Activated CD8-positive, alpha-beta memory T cell treated with anti-CD3 and anti-CD28 coated beads, Interleukin-2, amount 50 U/mL, for 24 hours (primary cell): ENCODE measurements around the gene PDE4D.

ENCODE experiments used
- DNase-seq: peaks from one replicate; pipeline ENCODE4 v3.0.0-alpha.2; 2020; ENCODE audit errors: extremely low read depth

PDE4D gene

DNA sequence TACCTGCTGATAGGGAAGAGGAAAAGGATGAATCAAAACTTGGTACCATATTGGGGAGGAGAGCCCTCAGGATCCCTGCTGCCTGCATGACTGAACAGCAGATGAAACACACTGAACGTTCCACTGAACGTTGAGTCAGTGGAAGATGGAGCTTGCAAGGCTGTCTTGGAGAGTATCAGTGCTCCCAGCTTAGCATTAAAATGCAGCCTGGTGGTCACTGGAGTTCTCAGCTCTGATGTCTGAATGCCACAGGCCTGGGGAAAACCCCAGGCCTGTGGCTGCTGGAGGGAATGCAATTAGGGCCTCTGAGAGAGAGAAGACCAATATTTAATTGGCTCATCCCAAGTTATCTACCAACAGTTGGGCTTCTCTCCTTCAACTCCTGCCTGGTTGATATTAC lies 54.5 kb downstream of the PDE4D start:
- no peak for DNase-seq

DNA sequence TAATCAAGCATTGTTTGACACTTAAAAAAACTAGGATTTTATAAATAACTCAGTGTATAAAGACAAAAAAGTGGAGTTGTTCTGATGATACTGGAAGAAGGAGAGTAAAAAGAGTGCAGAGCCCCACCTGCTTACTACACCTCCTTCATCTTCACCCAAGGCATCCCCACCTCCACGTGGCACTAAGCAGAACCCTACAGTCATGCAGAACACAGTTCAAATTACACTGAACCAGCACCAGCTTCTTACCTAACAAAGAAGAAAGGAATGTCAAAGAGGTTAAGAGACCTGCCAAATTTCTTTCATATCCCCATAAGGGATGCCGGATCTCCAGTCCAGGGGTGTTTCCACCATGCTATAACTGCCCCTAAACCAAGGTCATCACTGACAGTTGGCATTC lies 55.5 kb downstream of the PDE4D start:
- no peak for DNase-seq

DNA sequence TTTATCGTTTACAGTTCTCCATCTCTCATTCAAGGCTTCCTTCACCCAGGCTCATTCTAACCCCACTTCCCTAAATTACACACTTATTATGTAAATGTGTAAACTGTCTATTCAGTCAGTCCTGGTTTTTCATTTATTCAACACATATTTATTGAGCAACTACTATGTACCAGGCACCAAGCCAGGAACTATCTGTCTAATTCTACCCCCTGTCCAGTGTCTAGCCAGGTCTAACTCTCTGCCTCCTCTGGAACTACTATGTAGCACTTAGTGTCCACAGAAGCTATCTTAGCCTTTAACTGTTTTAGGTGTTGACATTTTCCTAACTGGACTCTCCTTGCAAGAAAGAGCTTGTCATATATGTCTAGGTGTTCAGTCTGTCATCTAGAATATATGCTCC lies 56.5 kb downstream of the PDE4D start:
- DNase-seq: no peak

DNA sequence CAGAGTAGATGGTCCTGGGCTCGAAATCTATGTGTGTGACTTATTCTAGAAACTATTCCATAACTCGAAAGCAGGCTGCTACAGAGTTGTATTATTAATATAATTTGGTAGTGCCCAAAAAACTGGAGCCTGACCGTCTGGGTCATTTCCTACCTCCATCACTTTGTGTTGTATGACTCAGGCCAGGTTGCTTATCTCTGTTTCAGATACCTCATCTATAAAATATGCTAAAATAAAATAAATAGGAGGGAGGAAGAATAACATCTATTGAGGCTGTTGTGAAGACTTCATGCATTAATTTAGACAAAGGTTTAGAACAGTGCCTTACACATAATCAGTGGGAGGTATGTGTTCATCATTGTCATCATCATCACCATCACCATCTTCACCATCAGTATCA lies 57.7 kb downstream of the PDE4D start:
- no peak for DNase-seq

DNA sequence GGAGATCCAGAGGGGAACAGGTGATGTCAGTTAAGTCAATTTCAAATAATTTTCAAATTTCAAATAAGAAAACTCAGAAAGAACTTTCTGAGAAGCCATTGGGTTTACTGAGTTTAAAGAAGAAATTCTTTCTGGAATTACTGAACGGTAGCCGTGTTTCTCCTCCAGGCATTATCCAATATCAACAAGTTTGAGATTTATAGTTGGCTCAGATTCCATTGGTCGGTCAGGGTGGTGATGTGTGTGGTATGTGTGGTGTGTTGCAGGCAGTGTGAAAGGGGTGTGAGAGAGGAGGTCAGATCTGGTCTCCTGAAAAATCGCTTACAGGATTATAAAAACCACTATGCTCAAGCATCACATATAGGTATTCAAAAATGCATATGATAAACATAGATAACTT lies 60.1 kb downstream of the PDE4D start:
- DNase-seq: no peak

DNA sequence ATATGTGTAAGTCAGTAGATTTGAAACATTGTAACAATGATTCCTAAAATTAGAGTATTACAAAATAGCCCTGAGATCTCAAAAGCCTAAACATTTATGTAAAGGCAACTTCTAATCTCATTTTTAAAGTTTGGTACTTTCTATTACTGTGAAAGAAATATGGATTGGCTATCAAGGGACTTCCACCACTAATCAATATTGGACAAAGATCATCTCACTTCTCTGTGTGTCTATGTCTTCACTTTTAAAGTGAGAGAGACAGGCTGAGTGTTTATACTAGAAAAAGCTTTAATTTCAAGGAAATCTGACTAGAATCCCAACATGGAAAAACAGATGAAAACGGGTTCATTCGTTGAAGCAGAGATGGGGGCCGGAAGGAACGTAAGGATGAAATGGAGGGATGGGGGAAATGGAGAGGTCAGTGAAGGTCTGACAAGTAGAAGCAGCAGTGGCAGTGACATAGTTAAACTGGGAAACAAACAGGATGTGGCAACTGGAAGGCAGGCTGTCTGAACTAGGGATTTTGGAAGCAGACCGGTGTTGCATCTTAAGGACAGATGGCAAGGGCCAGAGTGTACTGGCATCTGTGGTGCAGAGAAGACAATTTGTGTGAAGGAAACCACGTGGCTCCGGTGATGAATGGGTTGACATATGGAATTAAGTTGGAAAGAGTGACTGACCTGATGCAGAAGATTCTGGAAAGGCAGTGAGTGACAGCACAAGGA lies 60.8 kb downstream of the PDE4D start:
- DNase-seq: no peak

DNA sequence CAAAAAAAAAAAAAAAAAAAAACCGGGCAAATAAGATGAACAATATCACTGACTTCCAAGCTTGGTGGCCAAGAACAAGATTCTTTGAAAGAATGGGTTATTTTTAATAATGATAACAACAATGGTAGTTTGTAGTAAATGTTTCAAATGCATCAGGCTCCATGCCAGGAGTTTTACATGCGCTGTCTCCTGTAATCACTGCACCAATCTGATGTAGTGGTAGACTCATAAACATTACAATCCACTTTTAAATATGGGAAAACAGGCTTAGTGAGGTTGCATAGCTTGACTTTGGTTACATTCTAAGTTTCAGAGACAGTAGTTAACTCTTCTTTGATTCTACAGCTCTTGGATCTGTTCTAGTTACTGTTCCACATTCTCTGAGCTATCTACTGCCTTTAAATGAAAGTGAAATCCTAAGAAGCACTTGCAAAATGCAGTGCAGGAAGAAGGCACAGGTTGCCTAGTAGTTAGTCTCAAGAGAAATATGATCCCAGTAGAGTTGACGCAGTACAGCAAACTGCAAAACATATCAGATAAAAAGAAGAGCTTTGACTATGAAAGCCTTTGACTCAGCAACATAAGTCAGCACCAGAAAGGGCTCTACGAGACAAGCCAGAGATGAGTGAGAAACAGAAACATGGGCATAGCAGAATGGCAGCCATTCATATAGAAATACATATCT lies 62.1 kb downstream of the PDE4D start:
- no peak for DNase-seq

DNA sequence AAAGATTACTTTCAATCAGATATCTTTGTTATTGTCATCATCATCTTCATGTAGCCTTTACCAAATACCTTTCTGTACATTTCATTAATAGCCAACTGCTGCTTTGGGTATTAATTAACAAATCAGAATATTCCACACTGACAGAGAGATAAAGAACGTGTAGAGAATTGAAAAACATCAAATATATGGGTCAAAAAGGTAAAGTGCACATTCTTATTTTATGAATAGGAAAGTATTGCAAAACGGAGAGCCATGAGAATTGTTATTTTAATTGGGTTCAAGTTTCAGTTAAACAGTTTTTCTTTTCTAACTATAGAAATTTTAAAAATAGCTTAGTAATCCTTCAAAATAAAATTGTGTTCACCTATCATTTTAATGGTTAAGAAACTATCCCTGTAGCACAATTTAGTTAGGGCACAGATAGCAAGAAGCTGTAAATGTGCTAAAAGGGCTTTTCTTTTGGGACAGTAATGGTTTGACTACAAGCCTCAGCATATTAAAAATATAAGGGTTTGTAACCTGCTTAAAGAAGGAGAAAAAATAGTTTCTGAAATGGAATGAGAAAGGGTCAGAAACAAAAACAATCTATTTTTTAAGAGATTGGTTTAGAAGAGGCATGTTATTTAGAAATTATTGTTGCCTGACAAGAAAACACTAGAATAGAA lies 62.9 kb downstream of the PDE4D start:
- no peak for DNase-seq

DNA sequence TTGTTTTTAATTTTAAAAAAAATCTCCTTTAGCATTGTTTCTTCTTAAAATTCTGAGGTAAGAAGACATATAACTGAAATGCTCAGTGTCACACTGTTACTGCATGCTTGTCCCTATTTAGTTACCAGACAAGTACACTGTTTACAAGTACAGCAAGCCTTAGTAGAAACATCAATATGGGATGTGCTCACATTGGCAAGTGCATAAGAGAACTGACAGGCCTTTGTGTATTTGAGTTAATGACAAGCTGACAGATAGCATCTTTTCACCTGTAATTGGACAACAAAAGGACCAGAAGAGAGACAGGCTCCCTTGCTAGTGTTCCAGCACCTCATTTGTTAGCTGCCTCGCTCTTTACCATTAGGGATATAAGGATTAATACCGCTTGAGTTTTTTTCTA lies 63.6 kb downstream of the PDE4D start:
- DNase-seq: no peak

DNA sequence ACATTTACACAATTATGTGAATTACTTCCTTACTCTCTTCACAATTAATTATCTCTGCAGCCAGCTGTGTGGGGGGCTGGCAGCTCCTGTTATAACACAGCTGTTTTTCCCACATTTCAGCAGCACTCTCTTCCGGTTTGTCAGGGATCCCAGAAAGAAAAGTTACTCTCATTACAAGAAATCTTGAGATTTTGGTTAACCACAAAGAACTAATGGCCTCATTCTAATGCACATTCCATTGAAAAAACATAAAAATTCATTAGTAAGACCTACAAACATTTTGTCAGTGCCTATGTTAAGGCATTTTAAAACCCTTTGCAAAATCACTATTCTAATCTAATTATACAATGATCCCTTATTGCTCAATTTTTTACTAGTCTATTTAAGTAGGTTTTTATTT lies 64.1 kb downstream of the PDE4D start:
- no peak for DNase-seq

DNA sequence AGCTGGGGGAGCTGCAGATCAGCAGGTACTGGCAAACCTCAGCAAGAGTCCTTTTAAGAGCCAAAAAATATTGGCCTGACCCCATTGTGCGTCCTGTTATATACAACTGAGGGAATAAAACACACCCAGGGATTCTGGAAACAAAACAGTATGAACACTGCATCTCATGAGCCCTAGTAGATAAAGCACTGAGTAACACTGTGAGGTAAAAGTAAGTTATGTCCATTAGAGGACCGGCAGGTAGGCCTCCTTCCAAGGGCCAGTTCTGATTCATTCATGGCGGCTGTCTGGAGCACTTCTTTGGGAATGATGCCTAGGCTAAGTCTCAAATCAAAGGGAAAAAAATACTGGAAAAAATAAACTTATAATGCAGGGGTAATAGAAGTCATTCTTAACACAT lies 64.9 kb downstream of the PDE4D start:
- no peak for DNase-seq

DNA sequence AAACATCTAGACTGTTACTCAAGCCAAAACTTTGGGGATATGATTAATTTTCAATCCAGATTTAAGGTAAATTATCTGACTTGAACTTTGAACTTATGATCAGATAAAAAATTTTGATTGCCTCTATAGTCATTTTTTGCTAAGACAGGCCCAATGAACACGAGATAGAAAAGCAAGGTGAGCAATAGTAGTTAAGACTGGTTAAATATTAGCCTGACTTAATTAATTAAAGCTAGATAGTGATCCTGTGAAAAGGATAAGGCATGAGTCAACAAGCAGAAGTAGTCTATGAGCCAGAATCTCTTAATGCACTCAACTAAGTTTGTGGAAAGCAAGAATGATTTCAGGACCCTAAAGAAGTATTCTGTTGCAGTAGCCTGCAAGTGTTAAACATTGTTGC lies 66.5 kb downstream of the PDE4D start:
- no peak for DNase-seq

DNA sequence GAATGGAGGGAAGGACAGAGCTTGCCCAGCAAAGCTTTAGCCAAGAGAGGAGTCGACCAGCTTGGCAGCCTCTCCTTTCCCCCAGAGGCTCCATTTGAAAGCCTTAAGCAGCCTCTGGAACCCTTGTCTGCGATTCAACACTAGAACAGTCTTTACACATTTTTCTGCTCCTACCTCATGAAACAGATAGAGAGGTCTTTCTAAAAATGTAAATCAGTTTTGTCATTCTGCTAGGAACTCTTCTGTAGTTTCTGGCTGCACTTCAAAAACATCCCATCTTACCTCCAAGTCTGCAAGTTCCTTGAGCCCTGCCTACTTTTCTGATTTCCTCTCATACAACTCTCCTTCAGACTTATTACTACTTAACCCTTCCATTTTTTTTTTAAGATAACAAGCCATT lies 70.1 kb downstream of the PDE4D start:
- DNase-seq: no peak

DNA sequence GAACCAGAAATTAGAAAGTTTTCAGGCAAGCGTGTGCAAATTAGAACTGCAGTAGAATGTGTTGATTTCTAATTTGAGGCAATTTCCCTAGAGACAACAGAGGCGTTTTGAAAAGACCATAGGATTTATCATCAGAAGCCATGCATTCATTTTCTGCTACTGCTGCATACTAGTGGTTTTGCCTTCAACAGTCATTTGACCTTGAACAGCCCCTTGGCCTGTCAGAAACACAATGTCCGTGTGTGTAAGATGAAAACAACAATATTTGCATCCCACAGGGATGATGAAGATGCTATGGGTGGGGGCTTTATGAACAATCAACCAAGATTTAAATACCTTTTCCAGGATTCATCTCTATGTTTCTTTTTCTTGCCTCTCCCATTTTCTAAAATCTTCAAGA lies 73.7 kb downstream of the PDE4D start:
- DNase-seq: no peak

DNA sequence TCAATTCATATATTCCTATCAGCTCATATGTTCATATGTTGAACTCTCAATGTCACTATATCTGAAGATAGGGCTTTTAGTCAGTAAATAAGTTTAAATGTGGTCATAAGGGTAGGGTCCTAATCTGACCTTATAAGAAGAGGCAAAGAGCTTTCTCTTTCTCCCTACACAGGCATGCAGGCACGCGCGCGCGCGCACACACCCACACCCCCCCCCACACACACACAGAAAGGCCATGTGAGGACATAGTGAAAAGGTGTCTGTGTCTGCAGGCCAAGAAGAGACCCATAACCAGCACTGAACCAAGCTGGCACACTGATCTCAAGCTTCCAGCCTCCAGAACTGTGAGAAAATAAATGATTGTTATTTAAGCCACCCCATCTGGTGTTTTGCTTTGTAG lies 76.0 kb downstream of the PDE4D start:
- no peak for DNase-seq

DNA sequence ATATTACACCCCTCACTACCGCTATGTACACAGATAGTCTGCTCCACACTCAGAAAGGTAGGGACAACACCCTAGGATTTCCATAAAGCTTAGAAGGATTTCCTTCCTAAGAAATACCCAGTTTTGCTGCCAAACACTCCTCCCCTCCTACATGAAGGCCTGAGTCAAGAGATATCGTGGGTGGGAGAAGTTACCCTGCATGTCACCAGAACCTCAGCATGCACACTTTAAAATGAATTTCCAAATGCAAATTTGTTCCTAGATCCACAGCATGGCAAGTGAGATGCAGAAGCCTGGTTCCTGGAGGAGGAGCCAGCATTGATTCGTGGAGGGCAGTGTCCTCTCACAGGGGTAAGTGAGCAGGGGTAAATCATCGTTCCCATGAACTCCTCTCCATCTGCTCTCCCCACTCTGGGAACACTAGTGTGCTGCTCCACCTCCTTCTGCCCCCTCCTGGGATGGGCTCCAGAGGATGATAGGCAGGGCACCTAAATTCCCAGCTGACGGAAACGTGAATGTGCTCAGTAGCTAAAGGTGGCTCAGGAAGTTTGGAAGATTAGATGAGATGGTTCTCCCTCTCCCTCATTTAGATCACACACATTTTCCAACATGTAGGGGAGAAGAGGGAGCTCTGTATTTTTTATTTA lies 76.7 kb downstream of the PDE4D start:
- DNase-seq: no peak

DNA sequence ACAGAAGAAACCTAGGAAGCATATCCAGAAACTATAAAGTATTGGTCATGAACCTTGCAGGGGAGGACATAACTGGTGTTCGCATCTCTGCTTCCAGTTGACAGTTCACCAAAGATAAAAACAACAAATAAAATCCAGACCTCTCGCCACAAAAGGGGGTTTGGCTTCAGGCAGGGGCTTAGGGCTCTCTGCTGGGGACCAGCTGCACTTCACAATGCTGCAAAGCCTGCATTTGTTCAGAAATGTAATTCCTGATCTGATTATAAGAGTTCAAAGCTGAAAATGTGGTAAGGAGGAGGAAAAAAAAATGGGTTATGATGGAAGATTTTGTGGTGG lies 79.0 kb downstream of the PDE4D start:
- DNase-seq: no peak

DNA sequence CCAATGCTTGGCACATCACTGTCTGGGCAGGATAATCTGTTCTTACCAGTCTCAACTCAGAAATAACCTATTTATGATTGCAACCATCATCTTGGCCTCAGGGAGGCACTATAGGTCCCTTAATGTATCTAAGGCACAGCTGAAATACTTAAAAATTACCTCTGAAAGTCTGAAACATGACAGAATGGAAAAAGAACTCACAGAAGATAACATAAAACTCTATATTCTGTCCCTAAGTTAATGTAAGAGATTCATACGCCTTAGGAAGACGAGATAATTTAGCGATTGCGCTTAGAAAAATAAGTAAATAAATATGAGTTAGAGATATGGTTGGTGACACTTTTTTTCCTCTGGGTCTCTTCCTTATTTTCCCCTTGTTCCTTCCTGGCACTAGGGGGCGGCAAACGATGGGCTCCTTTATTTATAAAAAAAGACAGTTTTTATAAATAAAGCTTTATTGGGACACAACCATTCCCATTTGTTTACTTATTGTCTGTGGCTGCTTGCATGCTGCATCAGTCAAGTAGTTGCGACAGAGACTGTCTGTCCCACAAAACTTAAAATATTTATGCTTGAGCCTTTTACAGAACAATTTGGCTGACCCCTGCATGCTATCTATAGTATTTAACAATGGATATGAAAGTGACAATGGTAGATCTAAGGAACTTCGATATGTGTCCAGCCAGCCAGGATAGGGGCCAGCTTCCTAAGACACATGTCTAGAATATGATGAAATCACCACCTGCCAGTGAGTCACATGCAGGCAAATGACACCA lies 79.6 kb downstream of the PDE4D start:
- no peak for DNase-seq

DNA sequence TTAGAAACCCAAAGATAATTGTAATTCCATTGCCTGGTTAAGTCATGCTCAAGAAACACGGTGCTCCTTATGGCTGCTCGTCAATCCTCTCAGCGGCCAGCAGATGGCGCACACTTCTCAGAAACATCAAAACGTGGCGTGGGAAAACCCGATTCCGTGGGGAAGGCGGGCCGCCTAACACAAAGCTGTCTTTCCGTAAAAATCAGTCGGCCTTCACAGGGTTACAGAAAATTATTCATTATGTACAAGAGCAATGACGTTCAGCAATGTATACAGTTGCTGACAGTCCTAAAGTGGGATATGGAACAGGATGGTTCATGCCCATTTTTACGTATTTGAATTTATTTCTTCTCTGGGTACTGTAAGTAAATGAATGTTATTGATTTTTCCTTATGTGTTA lies 83.5 kb downstream of the PDE4D start:
- peak; percentile 24 for DNase-seq

DNA sequence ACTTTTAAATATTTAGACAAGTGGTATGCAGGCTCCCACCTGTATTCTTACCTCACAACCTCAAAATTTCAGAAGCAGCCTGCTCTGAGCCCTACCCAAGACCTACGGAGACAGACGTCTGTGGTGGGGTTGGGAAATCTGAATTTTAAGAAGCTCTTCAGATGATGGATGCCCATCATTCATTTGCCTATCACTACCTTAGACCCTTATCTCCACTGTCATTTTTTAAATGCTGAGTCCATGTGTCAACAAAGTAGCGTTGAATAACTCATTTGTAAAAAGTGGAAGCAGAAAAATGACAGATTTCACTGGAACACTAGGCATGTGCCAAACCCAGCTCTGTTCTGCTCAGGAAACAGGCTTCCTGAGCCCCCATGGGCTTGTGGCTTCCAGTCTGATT lies 85.7 kb downstream of the PDE4D start:
- no peak for DNase-seq

DNA sequence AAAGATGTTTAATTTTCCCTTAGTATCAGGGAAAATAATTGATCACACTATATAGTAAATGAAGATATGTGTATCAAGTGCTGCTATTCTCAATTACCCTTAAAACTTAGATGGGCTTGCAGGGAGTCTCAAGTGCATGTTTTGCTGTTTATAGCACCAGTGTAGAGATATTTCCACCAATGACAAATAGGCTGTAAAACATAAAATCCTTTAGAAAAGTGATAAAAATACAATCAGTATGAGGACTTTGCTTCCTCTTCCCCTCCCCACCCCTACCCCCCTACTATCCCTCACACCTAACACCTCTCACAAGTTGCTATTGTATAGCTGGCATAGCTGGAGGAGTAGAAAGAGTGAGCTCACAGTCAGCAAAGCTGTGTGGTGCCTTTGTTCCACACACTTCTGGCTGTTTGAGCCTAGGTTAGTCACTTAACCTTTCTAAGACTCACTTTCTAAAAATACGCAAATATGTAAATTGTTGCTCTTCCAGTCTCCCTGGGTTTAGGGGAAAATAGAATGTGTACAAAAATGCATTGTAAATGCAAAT lies 93.1 kb downstream of the PDE4D start:
- no peak for DNase-seq
